WTC11 (cell line): ENCODE data around the gene ZNF76. TPM values are rescaled to one million over a fixed set of nuclear protein-coding genes. Genes with fewer than 3 reads are reported as not detected.

ENCODE experiments used
- ATAC-seq: fragments of 200-7000 bp; cut with Tn5 transposase; 2 replicates; pipeline ENCODE4 v1.10.0; 2021; ENCODE audit warnings: mild to moderate bottlenecking, moderate library complexity
- CTCF ChIA-PET: fragments of 300-600 bp; sonication (Branson Sonifier 250); formaldehyde crosslinking; loops from one replicate; lab custom pipeline; 2021; ENCODE audit warnings: antibody characterized with exemption; lab: Charles Lee
- POLR2A ChIA-PET: fragments of 350-600 bp; sonication (Branson Sonifier 250); formaldehyde crosslinking; loops from one replicate; lab custom pipeline; 2021; ENCODE audit warnings: antibody characterized with exemption; lab: Charles Lee
- DNase-seq: peaks from one replicate; pipeline ENCODE4 v3.0.0; 2021; ENCODE audit warnings: low spot score
- H3K27ac Mint-ChIP-seq: 2 replicates; pipeline ENCODE4 v1.8.0; 2021; ENCODE audit warnings: mixed read lengths
- H3K27me3 Mint-ChIP-seq: 2 replicates; pipeline ENCODE4 v1.8.0; 2021; ENCODE audit warnings: low read depth, mild to moderate bottlenecking, moderate library complexity, mixed read lengths
- H3K36me3 Mint-ChIP-seq: 2 replicates; pipeline ENCODE4 v1.8.0; 2021; ENCODE audit warnings: mixed read lengths
- H3K4me1 Mint-ChIP-seq: 2 replicates; pipeline ENCODE4 v1.8.0; 2022; ENCODE audit warnings: mixed read lengths
- H3K4me3 Mint-ChIP-seq: 2 replicates; pipeline ENCODE4 v1.8.0; 2021; ENCODE audit warnings: mild to moderate bottlenecking, moderate library complexity, mixed read lengths
- H3K9me3 Mint-ChIP-seq: 2 replicates; pipeline ENCODE4 v1.8.0; 2021; ENCODE audit warnings: mixed read lengths
- ELF4 ChIP-seq: sonication (generic); formaldehyde crosslinking; IDR thresholded peaks from 2 replicates; pipeline ENCODE4 v1.8.1; 2022; ENCODE audit warnings: low read depth, mild to moderate bottlenecking, moderate library complexity, missing genetic modification reagents
- GABPB1 ChIP-seq: sonication (generic); formaldehyde crosslinking; IDR thresholded peaks from 2 replicates; pipeline ENCODE4 v1.8.1; 2023; ENCODE audit warnings: mild to moderate bottlenecking, missing genetic modification reagents
- GRHL2 ChIP-seq: fragments of 250-450 bp; sonication (Bioruptor Pico); IDR thresholded peaks from 2 replicates; pipeline ENCODE4 v1.8.0; 2022; ENCODE audit warnings: mild to moderate bottlenecking, moderate library complexity; ENCODE audit not compliant: insufficient replicate concordance, severe bottlenecking
- IRF2 ChIP-seq: sonication (generic); formaldehyde crosslinking; IDR thresholded peaks from 2 replicates; pipeline ENCODE4 v1.8.0; 2022; ENCODE audit warnings: low read depth, missing genetic modification reagents, borderline replicate concordance
- KAT7 ChIP-seq: sonication (generic); formaldehyde crosslinking; IDR thresholded peaks from 2 replicates; pipeline ENCODE4 v1.8.1; 2023; ENCODE audit warnings: missing genetic modification reagents, mild to moderate bottlenecking, borderline replicate concordance
- OVOL2 ChIP-seq: fragments of 250-450 bp; sonication (Bioruptor Pico); IDR thresholded peaks from 2 replicates; pipeline ENCODE4 v1.9.0; 2021; ENCODE audit warnings: mild to moderate bottlenecking, borderline replicate concordance
- TEAD1 ChIP-seq: sonication (generic); formaldehyde crosslinking; IDR thresholded peaks from 2 replicates; pipeline ENCODE4 v1.8.0; 2022; ENCODE audit warnings: mild to moderate bottlenecking, missing genetic modification reagents
- ZNF671 ChIP-seq: fragments of 250-450 bp; sonication (Bioruptor Pico); IDR thresholded peaks from 2 replicates; pipeline ENCODE4 v1.8.0; 2021; ENCODE audit warnings: mild to moderate bottlenecking
- total RNA-seq: library from RNA; stranded (reverse); gene quantifications from 3 replicates; pipeline ENCODE4 v1.2.3, GENCODE V29; 2021
- TF ChIP-seq, protein P1 (sequence below): sonication (generic); formaldehyde crosslinking; IDR thresholded peaks from 2 replicates; pipeline ENCODE4 v1.8.1; 2023; ENCODE audit warnings: mild to moderate bottlenecking, missing genetic modification reagents, borderline replicate concordance
- TF ChIP-seq, protein P2 (sequence below): sonication (generic); formaldehyde crosslinking; IDR thresholded peaks from 2 replicates; pipeline ENCODE4 v1.8.0; 2023; ENCODE audit warnings: mild to moderate bottlenecking, missing genetic modification reagents
- TF ChIP-seq, protein P3 (sequence below): sonication (generic); formaldehyde crosslinking; IDR thresholded peaks from 2 replicates; pipeline ENCODE4 v1.8.1; 2022; ENCODE audit warnings: mild to moderate bottlenecking, missing genetic modification reagents, moderate library complexity, borderline replicate concordance
- TF ChIP-seq, protein P4 (sequence below): sonication (generic); formaldehyde crosslinking; IDR thresholded peaks from 2 replicates; pipeline ENCODE4 v1.8.1; 2022; ENCODE audit warnings: low read depth, missing genetic modification reagents, borderline replicate concordance
- TF ChIP-seq, protein P5 (sequence below): fragments of 250-450 bp; sonication (Bioruptor Pico); IDR thresholded peaks from 2 replicates; pipeline ENCODE4 v1.9.0; 2021; ENCODE audit warnings: moderate library complexity, mild to moderate bottlenecking, inconsistent platforms, borderline replicate concordance
- TF ChIP-seq, protein P6 (sequence below): fragments of 250-450 bp; sonication (Bioruptor Pico); IDR thresholded peaks from 2 replicates; pipeline ENCODE4 v1.9.0; 2021; ENCODE audit warnings: mild to moderate bottlenecking

Gene ZNF76
- total RNA-seq, 1 experiment from 2014 or later: 25.8 TPM

DNA sequence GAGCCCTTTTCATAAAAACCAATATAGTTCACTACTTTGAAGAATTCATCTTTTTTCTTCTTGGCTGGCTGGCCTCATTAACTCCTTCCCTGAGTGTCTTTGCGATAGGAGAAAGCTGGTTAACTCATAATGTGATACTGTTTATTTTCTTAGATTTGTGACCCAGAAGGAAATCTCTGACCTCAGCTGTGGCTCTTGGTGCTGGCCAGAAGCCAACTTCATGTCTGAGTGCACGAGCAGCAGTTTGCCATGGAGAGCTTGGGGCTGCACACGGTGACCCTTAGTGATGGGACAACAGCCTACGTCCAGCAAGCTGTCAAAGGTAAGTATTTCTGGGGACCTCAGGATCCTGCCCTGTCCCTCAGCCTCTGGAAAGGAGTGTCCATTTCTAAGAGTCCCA, 21.4 kb downstream of the ZNF76 start (continued):
- TF ChIP-seq ZNF671 (CRISPR knock-in tag) (no peak), ELF4 (CRISPR knock-in tag) (no peak), TEAD1 (CRISPR knock-in tag) (no peak)
- TF ChIP-seq, protein P1, sequence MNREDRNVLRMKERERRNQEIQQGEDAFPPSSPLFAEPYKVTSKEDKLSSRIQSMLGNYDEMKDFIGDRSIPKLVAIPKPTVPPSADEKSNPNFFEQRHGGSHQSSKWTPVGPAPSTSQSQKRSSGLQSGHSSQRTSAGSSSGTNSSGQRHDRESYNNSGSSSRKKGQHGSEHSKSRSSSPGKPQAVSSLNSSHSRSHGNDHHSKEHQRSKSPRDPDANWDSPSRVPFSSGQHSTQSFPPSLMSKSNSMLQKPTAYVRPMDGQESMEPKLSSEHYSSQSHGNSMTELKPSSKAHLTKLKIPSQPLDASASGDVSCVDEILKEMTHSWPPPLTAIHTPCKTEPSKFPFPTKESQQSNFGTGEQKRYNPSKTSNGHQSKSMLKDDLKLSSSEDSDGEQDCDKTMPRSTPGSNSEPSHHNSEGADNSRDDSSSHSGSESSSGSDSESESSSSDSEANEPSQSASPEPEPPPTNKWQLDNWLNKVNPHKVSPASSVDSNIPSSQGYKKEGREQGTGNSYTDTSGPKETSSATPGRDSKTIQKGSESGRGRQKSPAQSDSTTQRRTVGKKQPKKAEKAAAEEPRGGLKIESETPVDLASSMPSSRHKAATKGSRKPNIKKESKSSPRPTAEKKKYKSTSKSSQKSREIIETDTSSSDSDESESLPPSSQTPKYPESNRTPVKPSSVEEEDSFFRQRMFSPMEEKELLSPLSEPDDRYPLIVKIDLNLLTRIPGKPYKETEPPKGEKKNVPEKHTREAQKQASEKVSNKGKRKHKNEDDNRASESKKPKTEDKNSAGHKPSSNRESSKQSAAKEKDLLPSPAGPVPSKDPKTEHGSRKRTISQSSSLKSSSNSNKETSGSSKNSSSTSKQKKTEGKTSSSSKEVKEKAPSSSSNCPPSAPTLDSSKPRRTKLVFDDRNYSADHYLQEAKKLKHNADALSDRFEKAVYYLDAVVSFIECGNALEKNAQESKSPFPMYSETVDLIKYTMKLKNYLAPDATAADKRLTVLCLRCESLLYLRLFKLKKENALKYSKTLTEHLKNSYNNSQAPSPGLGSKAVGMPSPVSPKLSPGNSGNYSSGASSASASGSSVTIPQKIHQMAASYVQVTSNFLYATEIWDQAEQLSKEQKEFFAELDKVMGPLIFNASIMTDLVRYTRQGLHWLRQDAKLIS (CRISPR knock-in tag): no peak

DNA sequence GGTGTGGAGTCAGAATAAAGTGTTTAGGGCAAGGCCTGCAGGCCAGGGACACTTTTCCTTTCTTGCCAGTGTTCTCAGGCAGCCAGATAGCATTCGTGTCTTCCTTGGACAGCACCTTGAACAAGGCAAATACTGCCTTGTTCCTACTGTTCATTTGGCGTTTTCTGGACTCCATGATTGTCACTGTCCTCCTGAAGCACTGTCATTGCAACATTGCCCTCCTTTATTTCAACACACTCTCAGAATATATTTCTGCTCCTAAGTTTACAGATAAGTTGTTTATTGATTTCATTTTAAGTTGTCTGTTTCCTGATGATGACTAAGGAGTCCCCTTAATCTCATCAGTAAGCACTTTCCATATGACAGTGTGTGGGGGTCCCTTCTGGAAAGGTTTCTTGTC, 22.9 kb downstream of the ZNF76 start:
- Mint-ChIP-seq H3K27me3 (no peaks in the 10 kb centered on the region), H3K4me3 (no peak overlapping the region), H3K36me3 (peaks cover 6% of the 10 kb centered on the region; the same call in 1 of the 2 replicates), H3K4me1 (no peaks in the 10 kb centered on the region), H3K27ac (no peak overlapping the region), H3K9me3 (no peaks in the 10 kb centered on the region)
- ChIA-PET CTCF (no interaction called here), POLR2A (no interaction called here)
- DNase-seq (no peak), ATAC-seq (no peak)
- TF ChIP-seq OVOL2 (CRISPR knock-in tag) (no peak), GABPB1 (CRISPR knock-in tag) (no peak), IRF2 (no peak), KAT7 (CRISPR knock-in tag) (no peak), GRHL2 (no peak)
- TF ChIP-seq, protein P2, sequence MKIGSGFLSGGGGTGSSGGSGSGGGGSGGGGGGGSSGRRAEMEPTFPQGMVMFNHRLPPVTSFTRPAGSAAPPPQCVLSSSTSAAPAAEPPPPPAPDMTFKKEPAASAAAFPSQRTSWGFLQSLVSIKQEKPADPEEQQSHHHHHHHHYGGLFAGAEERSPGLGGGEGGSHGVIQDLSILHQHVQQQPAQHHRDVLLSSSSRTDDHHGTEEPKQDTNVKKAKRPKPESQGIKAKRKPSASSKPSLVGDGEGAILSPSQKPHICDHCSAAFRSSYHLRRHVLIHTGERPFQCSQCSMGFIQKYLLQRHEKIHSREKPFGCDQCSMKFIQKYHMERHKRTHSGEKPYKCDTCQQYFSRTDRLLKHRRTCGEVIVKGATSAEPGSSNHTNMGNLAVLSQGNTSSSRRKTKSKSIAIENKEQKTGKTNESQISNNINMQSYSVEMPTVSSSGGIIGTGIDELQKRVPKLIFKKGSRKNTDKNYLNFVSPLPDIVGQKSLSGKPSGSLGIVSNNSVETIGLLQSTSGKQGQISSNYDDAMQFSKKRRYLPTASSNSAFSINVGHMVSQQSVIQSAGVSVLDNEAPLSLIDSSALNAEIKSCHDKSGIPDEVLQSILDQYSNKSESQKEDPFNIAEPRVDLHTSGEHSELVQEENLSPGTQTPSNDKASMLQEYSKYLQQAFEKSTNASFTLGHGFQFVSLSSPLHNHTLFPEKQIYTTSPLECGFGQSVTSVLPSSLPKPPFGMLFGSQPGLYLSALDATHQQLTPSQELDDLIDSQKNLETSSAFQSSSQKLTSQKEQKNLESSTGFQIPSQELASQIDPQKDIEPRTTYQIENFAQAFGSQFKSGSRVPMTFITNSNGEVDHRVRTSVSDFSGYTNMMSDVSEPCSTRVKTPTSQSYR: no peak
- TF ChIP-seq, protein P1 (CRISPR knock-in tag): no peak
- TF ChIP-seq, protein P3, sequence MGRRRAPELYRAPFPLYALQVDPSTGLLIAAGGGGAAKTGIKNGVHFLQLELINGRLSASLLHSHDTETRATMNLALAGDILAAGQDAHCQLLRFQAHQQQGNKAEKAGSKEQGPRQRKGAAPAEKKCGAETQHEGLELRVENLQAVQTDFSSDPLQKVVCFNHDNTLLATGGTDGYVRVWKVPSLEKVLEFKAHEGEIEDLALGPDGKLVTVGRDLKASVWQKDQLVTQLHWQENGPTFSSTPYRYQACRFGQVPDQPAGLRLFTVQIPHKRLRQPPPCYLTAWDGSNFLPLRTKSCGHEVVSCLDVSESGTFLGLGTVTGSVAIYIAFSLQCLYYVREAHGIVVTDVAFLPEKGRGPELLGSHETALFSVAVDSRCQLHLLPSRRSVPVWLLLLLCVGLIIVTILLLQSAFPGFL (CRISPR knock-in tag): no peak
- TF ChIP-seq, protein P4, sequence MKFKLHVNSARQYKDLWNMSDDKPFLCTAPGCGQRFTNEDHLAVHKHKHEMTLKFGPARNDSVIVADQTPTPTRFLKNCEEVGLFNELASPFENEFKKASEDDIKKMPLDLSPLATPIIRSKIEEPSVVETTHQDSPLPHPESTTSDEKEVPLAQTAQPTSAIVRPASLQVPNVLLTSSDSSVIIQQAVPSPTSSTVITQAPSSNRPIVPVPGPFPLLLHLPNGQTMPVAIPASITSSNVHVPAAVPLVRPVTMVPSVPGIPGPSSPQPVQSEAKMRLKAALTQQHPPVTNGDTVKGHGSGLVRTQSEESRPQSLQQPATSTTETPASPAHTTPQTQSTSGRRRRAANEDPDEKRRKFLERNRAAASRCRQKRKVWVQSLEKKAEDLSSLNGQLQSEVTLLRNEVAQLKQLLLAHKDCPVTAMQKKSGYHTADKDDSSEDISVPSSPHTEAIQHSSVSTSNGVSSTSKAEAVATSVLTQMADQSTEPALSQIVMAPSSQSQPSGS (CRISPR knock-in tag): no peak
- TF ChIP-seq, protein P5, sequence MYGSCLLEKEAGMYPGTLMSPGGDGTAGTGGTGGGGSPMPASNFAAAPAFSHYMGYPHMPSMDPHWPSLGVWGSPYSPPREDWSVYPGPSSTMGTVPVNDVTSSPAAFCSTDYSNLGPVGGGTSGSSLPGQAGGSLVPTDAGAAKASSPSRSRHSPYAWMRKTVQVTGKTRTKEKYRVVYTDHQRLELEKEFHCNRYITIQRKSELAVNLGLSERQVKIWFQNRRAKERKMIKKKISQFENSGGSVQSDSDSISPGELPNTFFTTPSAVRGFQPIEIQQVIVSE (CRISPR knock-in tag): no peak
- TF ChIP-seq, protein P6, sequence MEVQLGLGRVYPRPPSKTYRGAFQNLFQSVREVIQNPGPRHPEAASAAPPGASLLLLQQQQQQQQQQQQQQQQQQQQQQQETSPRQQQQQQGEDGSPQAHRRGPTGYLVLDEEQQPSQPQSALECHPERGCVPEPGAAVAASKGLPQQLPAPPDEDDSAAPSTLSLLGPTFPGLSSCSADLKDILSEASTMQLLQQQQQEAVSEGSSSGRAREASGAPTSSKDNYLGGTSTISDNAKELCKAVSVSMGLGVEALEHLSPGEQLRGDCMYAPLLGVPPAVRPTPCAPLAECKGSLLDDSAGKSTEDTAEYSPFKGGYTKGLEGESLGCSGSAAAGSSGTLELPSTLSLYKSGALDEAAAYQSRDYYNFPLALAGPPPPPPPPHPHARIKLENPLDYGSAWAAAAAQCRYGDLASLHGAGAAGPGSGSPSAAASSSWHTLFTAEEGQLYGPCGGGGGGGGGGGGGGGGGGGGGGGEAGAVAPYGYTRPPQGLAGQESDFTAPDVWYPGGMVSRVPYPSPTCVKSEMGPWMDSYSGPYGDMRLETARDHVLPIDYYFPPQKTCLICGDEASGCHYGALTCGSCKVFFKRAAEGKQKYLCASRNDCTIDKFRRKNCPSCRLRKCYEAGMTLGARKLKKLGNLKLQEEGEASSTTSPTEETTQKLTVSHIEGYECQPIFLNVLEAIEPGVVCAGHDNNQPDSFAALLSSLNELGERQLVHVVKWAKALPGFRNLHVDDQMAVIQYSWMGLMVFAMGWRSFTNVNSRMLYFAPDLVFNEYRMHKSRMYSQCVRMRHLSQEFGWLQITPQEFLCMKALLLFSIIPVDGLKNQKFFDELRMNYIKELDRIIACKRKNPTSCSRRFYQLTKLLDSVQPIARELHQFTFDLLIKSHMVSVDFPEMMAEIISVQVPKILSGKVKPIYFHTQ: no peak
